GM19438 (cell line): Measurements from ENCODE around the gene SMARCD1.

ENCODE experiments used
- ATAC-seq: cut with Tn5 transposase; IDR thresholded peaks from one replicate; pipeline ENCODE4 v1.9.1; 2021; ENCODE audit warnings: low read depth; ENCODE audit not compliant: unreplicated experiment

Gene SMARCD1

DNA sequence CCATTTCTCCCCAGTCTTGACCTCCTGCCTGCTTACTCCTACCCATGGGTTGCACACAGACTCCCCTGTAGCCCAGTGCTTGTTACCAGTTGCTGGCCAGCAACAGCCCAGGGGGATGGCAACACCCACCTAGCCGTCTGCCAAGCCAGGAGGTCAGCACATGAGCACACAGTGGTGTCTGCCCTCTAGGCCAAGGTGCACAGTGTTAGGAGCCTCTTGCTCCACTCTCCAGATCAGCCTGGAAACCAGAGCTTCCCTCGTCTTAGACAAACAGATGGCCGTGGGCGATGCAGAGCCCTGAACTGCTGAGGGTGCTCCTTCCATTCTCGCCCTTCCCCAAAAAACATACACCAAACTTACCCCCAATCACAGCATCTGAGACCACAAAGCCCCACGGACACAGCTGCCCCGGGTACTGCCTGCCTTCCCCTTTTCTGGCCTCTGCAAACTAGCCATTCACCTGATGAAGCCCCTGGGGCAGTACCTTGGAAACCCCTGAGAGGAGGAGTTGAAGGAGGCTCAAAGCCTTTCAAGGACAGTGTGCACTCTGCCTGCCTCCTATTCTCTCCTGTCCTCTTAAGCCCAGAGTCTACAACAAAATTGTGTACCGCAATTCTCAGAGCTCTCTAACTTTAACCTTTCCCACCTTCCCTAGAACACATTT, 17.6 kb downstream of the SMARCD1 start:
- no peak for ATAC-seq

DNA sequence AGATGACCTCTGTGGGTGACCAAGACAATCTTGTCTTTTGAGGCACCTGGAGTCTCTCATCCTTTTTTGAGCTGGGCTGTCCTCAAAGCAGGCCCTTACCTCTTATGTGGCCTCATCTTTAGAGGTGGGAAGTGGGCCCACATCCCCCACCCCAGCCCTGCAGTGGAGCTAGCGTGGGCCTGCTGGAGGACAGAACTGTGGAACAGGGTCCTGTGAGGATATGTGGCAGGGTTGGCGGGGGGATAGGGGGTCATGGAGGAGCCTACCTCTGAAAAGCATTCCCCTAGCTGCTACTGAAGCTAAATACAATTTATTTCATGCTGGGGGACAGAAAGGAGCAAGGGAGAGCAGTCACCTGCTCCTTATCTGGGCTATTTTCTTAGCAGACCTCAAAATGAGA, 18.2 kb downstream of the SMARCD1 start:
- no peak for ATAC-seq

- ATAC-seq = no peak
These were observed 18.7 kb downstream of the SMARCD1 start, which contains the start of gene GPD1 for GRCh38 chr12:50103767-50104321. Gene GPD1, plus strand, starts transcription at chr12:50104008. Its CDS starts 43 bp downstream, at chr12:50104051.

GRCh38 chr12:50104417-50105366, 19.6 kb downstream of the SMARCD1 start:
- ATAC-seq = no peak

GRCh38 chr12:50105913-50106450, 20.8 kb downstream of the SMARCD1 start:
- ATAC-seq = no peak

GRCh38 chr12:50106907-50107306, 21.8 kb downstream of the SMARCD1 start:
- ATAC-seq = no peak

- ATAC-seq = no peak
These were observed 22.5 kb downstream of the SMARCD1 start for GRCh38 chr12:50107416-50108268.

GRCh38 chr12:50109319-50109718, 24.2 kb downstream of the SMARCD1 start:
- no peak for ATAC-seq

DNA sequence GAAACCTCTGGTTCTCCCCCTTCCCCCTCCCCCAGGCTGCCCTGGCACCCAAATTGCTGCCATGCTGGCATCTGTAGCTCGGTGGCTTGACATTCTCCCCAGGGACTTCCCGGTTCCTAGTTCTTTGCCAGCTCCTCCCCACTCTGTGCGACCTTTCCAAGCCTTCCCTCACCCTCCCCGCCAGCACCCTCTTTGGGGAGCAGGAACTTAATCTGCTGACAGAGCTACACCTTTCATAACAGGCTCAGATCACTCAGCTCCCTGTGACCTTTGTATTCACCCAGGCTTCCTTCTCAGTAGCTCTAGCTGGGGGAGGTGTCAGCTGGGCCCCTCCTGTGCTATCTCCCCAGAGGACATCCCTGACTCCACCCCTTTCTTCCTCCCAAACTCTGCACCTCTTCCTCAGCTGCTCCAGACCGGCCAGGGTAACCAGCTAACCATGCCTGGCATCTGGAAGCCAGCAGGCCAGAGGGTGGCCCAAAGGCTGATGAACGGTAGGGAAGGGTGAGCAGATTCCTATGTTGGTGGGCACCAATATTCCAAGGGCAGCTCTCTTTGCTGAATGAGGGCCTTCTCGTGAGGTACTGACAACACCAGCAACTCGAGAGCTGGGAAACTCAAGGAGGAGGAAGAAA, 25.1 kb downstream of the SMARCD1 start:
- ATAC-seq = no peak

- no peak for ATAC-seq
These were observed 25.7 kb downstream of the SMARCD1 start for GRCh38 chr12:50110762-50111351.

GRCh38 chr12:50111395-50111692, 26.2 kb downstream of the SMARCD1 start:
- no peak for ATAC-seq

DNA sequence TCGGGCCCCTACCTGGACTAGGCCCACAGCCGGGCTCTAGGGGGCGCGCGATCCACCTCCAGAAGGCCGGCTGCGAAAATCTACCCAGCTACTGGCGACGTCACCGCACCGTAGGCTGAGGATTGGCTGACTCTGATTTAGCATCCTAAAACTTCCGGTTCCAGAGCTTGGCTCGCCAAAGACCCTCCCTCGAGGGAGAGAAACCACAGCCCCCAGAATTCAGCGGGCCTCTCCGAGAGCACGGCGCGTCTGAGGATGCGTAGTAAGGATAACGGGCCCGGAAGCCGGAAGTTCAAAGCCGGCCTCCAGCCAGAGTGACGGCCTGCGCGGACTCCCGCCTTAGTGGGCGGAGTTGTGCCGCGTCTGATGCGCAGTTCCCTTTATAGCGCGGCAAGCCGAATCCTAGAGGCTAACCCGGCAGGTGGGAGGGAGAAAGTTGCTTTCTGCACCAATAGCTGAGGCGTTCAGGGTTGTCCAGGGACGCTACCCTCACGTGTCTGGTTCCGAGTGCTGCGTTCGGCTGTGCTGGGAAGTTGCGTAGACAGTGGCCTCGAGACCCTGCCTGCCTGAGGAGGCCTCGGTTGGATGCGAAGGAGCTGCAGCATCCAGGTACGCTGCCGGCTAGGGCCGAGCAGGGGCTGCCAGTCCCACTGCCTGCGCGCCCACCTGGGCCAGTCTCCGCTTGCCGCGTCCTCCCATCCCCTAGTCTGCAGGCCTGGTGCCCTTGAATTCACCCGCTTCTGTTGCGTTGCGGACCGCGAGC, 26.7 kb downstream of the SMARCD1 start, which contains the start of gene COX14:
Gene COX14 (plus strand): TSS at position 544 of the 763 bp plus-strand sequence. CDS start 7,808 bp downstream, outside the sequence.
- ATAC-seq = peak; percentile 73

GRCh38 chr12:50112456-50113218, 27.5 kb downstream of the SMARCD1 start:
- no peak for ATAC-seq

GRCh38 chr12:50117057-50117622, 32.0 kb downstream of the SMARCD1 start:
- no peak for ATAC-seq

- no peak for ATAC-seq
These were observed 34.2 kb downstream of the SMARCD1 start for GRCh38 chr12:50119387-50119786.

- no peak for ATAC-seq
These were observed 35.4 kb downstream of the SMARCD1 start for GRCh38 chr12:50120521-50120920.

GRCh38 chr12:50120953-50121352, 35.8 kb downstream of the SMARCD1 start:
- ATAC-seq = no peak

DNA sequence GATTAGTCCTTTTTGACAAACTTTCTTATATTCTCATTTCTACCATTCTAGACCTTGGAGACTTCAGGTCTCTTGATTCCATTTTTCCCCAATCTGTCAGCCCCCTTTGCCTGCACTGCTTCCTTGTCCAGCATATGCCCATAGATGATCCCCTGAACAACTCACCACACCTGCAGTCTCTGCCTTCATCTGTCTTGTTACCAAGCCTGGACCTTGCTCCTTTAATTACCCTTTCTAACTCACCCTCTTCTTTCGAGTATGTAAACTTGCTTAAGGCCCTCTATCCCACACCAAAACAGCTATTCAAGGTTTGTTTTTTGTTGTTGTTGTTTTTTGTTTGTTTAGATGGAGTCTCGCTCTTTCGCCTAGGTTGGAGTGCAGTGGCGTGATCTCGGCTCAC, 36.5 kb downstream of the SMARCD1 start:
- no peak for ATAC-seq
